Dermis lymphatic vessel endothelial cell (primary cell): Measurements from ENCODE around the gene ZNF599. TPM values are rescaled to one million over a fixed set of nuclear protein-coding genes. Genes with fewer than 3 reads are reported as not detected.

Source experiments
- total RNA-seq: library from RNA; depleted of rRNA; stranded (reverse); fragments of >200 nt; gene quantifications from 2 replicates; pipeline ENCODE4 v1.2.1, GENCODE V29; 2014

Gene ZNF599
- total RNA-seq = 4.8 and 5.7 TPM in 2 replicates

GRCh38 chr19:34772697-34773554, at the start of gene ZNF599:
Gene ZNF599, minus strand, starts transcription at chr19:34773215. Its CDS starts 374 bp downstream, at chr19:34772841.

GRCh38 chr19:34733746-34734536, 39.1 kb downstream of the ZNF599 start, which contains the start of gene ZNF181:
Gene ZNF181, plus strand, starts transcription at chr19:34734243. Its CDS starts 795 bp downstream, at chr19:34735038.

Other genes starting within 250 kb of the ZNF599 start
- under 0.01 TPM in 1 of 2 replicates, not detected in the other for gene SCGB2B2, start 96.1 kb downstream of the ZNF599 start, total RNA-seq
- 12.6 and 18.3 TPM in 2 replicates for gene ZNF302, start 95.5 kb downstream of the ZNF599 start, total RNA-seq
- 19.0 and 23.4 TPM in 2 replicates for gene ZNF181, start 39.0 kb downstream of the ZNF599 start, total RNA-seq
- 5.6 and 9.0 TPM in 2 replicates for gene ZNF30, start 153.7 kb upstream of the ZNF599 start, total RNA-seq
- 40.9 and 49.6 TPM in 2 replicates for gene ZNF792, start 191.0 kb upstream of the ZNF599 start, total RNA-seq
- 27.6 and 31.9 TPM in 2 replicates for gene GRAMD1A, start 227.1 kb upstream of the ZNF599 start, total RNA-seq